ENCODE results near the gene ANKMY1.

DNA sequence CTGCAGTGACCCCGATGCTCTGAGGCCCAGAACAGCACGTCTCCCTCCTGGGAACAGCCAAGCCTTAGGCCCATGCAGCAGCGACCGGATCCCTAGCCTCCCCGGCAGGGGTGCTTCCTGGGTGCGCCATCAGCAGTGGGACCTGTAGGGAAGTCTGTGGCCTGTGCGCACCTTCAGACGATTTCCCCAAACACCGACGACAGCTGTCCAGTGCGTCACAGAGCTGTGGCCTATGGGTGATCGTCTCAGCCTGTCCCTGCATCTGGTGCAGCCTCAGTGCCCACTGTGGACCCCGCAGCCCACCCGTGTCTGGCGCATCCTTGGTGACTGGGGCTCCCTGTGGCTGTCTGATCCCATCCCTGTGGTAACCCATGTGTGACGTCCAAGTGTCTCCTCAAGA is 113.3 kb downstream of the ANKMY1 start:
- TF ChIP-seq, protein P1, sequence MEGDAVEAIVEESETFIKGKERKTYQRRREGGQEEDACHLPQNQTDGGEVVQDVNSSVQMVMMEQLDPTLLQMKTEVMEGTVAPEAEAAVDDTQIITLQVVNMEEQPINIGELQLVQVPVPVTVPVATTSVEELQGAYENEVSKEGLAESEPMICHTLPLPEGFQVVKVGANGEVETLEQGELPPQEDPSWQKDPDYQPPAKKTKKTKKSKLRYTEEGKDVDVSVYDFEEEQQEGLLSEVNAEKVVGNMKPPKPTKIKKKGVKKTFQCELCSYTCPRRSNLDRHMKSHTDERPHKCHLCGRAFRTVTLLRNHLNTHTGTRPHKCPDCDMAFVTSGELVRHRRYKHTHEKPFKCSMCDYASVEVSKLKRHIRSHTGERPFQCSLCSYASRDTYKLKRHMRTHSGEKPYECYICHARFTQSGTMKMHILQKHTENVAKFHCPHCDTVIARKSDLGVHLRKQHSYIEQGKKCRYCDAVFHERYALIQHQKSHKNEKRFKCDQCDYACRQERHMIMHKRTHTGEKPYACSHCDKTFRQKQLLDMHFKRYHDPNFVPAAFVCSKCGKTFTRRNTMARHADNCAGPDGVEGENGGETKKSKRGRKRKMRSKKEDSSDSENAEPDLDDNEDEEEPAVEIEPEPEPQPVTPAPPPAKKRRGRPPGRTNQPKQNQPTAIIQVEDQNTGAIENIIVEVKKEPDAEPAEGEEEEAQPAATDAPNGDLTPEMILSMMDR (IDR thresholded peaks at IDR 0.05), result no peak
- no peak for TF ChIP-seq POLR2A (IDR thresholded peaks at IDR 0.05)
